BLaER1 (cell line): ENCODE results near the gene P4HTM.
A peak's percentile ranks its signal among the peaks of the same experiment; 100 is the strongest.

ENCODE experiments used
- H3K27ac ChIP-seq: shearing (Covaris generic); formaldehyde crosslinking; 2 replicates; pipeline ENCODE4 v1.8.1; 2022
- H3K27me3 ChIP-seq: shearing (Covaris generic); formaldehyde crosslinking; 2 replicates; pipeline ENCODE4 v1.8.1; 2022
- H3K36me3 ChIP-seq: shearing (Covaris generic); formaldehyde crosslinking; 2 replicates; pipeline ENCODE4 v1.8.1; 2022
- H3K4me1 ChIP-seq: shearing (Covaris generic); formaldehyde crosslinking; 2 replicates; pipeline ENCODE4 v1.8.1; 2022
- H3K4me2 ChIP-seq: shearing (Covaris generic); formaldehyde crosslinking; 2 replicates; pipeline ENCODE4 v1.8.1; 2022
- H3K4me3 ChIP-seq: shearing (Covaris generic); formaldehyde crosslinking; 2 replicates; pipeline ENCODE4 v1.8.1; 2022
- H3K9ac ChIP-seq: shearing (Covaris generic); formaldehyde crosslinking; 2 replicates; pipeline ENCODE4 v1.8.1; 2022
- H3K9me3 ChIP-seq: shearing (Covaris generic); formaldehyde crosslinking; 2 replicates; pipeline ENCODE4 v1.8.1; 2022
- H4K20me1 ChIP-seq: shearing (Covaris generic); formaldehyde crosslinking; 2 replicates; pipeline ENCODE4 v1.8.1; 2022
- Cebpa-rat ChIP-seq: shearing (Covaris generic); IDR thresholded peaks from 2 replicates; pipeline ENCODE4 v1.8.1; 2022

Gene P4HTM

GRCh38 chr3:48982016-48982415, 8.0 kb upstream of the P4HTM start:
- peaks cover 99% of the 10 kb centered on the region for H3K36me3 ChIP-seq

GRCh38 chr3:48982686-48983085, 7.4 kb upstream of the P4HTM start:
- H3K36me3 ChIP-seq, result peaks cover 94% of the 10 kb centered on the region

More at GRCh38 chr3:48982016-48982415, 8.0 kb upstream of the P4HTM start:
- Histone ChIP-seq H3K4me2 (no peak overlapping the region), H4K20me1 (peaks cover 16% of the 10 kb centered on the region), H3K27me3 (no peaks in the 10 kb centered on the region), H3K4me3 (no peak overlapping the region), H3K4me1 (no peaks in the 10 kb centered on the region), H3K27ac (no peak overlapping the region), H3K9ac (no peak overlapping the region), H3K9me3 (no peaks in the 10 kb centered on the region)
- TF ChIP-seq Cebpa-rat, result no peak

GRCh38 chr3:48983096-48983495, 6.9 kb upstream of the P4HTM start:
- Histone ChIP-seq H3K9ac (no peak overlapping the region), H3K36me3 (peaks cover 90% of the 10 kb centered on the region), H3K9me3 (no peaks in the 10 kb centered on the region), H3K4me2 (no peak overlapping the region), H3K4me1 (peaks cover 2% of the 10 kb centered on the region), H3K4me3 (no peak overlapping the region), H3K27me3 (no peaks in the 10 kb centered on the region), H3K27ac (no peak overlapping the region), H4K20me1 (peaks cover 16% of the 10 kb centered on the region)
- no peak for TF ChIP-seq Cebpa-rat

More at GRCh38 chr3:48982686-48983085, 7.4 kb upstream of the P4HTM start:
- Histone ChIP-seq H3K9ac (no peak overlapping the region), H3K27me3 (no peaks in the 10 kb centered on the region), H3K4me1 (no peaks in the 10 kb centered on the region), H3K4me3 (no peak overlapping the region), H3K4me2 (no peak overlapping the region), H3K27ac (no peak overlapping the region), H4K20me1 (peaks cover 16% of the 10 kb centered on the region), H3K9me3 (no peaks in the 10 kb centered on the region)
- TF ChIP-seq Cebpa-rat, result no peak

- TF ChIP-seq Cebpa-rat, result no peak
- H3K4me1 ChIP-seq, result peaks cover 17% of the 10 kb centered on the region
Measured at GRCh38 chr3:48984663-48985062, 5.4 kb upstream of the P4HTM start.

GRCh38 chr3:48985831-48986376, 4.1 kb upstream of the P4HTM start:
- H3K4me1 ChIP-seq, result peaks cover 23% of the 10 kb centered on the region
- H3K4me3 ChIP-seq, result no peak overlapping the region
- 0 out of 2 replicates have a peak overlapping the region, but pooled peaks have one; percentile 15 for H3K9ac ChIP-seq
- H4K20me1 ChIP-seq, result peaks cover 16% of the 10 kb centered on the region
- no peak overlapping the region for H3K4me2 ChIP-seq
- no peaks in the 10 kb centered on the region for H3K9me3 ChIP-seq
- H3K36me3 ChIP-seq, result peaks cover 63% of the 10 kb centered on the region
- H3K27ac ChIP-seq, result no peak overlapping the region
- peaks cover 20% of the 10 kb centered on the region; the same call in 1 of the 2 replicates for H3K27me3 ChIP-seq
- no peak for TF ChIP-seq Cebpa-rat

More at GRCh38 chr3:48984663-48985062, 5.4 kb upstream of the P4HTM start:
- H3K27me3 ChIP-seq, result peaks cover 8% of the 10 kb centered on the region; the same call in 1 of the 2 replicates
- no peak overlapping the region for H3K9ac ChIP-seq
- peaks cover 16% of the 10 kb centered on the region for H4K20me1 ChIP-seq
- H3K27ac ChIP-seq, result no peak overlapping the region
- peaks cover 75% of the 10 kb centered on the region for H3K36me3 ChIP-seq
- no peak overlapping the region for H3K4me3 ChIP-seq
- no peaks in the 10 kb centered on the region for H3K9me3 ChIP-seq
- no peak overlapping the region for H3K4me2 ChIP-seq

- peaks cover 53% of the 10 kb centered on the region for H3K4me1 ChIP-seq
- H3K4me2 ChIP-seq, result peak overlapping the region; percentile 99
- H3K9me3 ChIP-seq, result no peaks in the 10 kb centered on the region
- H3K36me3 ChIP-seq, result peaks cover 35% of the 10 kb centered on the region
- H3K27me3 ChIP-seq, result peaks cover 28% of the 10 kb centered on the region; the same call in 1 of the 2 replicates
- peak overlapping the region; percentile 85 for H3K4me3 ChIP-seq
- peak overlapping the region; percentile 88 for H3K9ac ChIP-seq
- no peak; the same call in 1 of the 2 replicates for TF ChIP-seq Cebpa-rat
- no peaks in the 10 kb centered on the region; the same call in 1 of the 2 replicates for H4K20me1 ChIP-seq
- peak overlapping the region; percentile 83 for H3K27ac ChIP-seq
Measured at GRCh38 chr3:48989126-48989795, 780 bp upstream of the P4HTM start.

- H4K20me1 ChIP-seq, result no peaks in the 10 kb centered on the region; the same call in 1 of the 2 replicates
- peaks cover 28% of the 10 kb centered on the region; the same call in 1 of the 2 replicates for H3K27me3 ChIP-seq
- no peak for TF ChIP-seq Cebpa-rat
- peak overlapping the region; percentile 88 for H3K9ac ChIP-seq
- H3K9me3 ChIP-seq, result no peaks in the 10 kb centered on the region
- H3K4me3 ChIP-seq, result peak overlapping the region; percentile 85
- peak overlapping the region; percentile 99 for H3K4me2 ChIP-seq
- peaks cover 22% of the 10 kb centered on the region for H3K36me3 ChIP-seq
- peaks cover 55% of the 10 kb centered on the region for H3K4me1 ChIP-seq
- peak overlapping the region; percentile 83 for H3K27ac ChIP-seq
Measured at GRCh38 chr3:48990636-48991469, 812 bp downstream of the P4HTM start.

GRCh38 chr3:48991851-48992545, 2.0 kb downstream of the P4HTM start:
- Histone ChIP-seq H4K20me1 (no peaks in the 10 kb centered on the region), H3K9ac (no peak overlapping the region), H3K4me2 (peak overlapping the region; percentile 99), H3K27ac (no peak overlapping the region), H3K27me3 (peaks cover 28% of the 10 kb centered on the region; the same call in 1 of the 2 replicates), H3K36me3 (peaks cover 20% of the 10 kb centered on the region), H3K4me1 (peaks cover 55% of the 10 kb centered on the region), H3K9me3 (no peaks in the 10 kb centered on the region), H3K4me3 (peak overlapping the region; percentile 85; the same call in 1 of the 2 replicates)
- TF ChIP-seq Cebpa-rat, result no peak

GRCh38 chr3:48993834-48994233, 3.8 kb downstream of the P4HTM start:
- peak overlapping the region; percentile 32 for H3K4me2 ChIP-seq
- H3K4me3 ChIP-seq, result no peak overlapping the region
- H4K20me1 ChIP-seq, result no peaks in the 10 kb centered on the region
- TF ChIP-seq Cebpa-rat, result no peak
- H3K27ac ChIP-seq, result no peak overlapping the region
- no peak overlapping the region for H3K9ac ChIP-seq
- H3K9me3 ChIP-seq, result no peaks in the 10 kb centered on the region
- peaks cover 28% of the 10 kb centered on the region; the same call in 1 of the 2 replicates for H3K27me3 ChIP-seq
- H3K4me1 ChIP-seq, result peaks cover 46% of the 10 kb centered on the region
- H3K36me3 ChIP-seq, result peaks cover 26% of the 10 kb centered on the region
